ENCODE measurements around the gene TTLL7.

The TTLL7 gene, protein sequence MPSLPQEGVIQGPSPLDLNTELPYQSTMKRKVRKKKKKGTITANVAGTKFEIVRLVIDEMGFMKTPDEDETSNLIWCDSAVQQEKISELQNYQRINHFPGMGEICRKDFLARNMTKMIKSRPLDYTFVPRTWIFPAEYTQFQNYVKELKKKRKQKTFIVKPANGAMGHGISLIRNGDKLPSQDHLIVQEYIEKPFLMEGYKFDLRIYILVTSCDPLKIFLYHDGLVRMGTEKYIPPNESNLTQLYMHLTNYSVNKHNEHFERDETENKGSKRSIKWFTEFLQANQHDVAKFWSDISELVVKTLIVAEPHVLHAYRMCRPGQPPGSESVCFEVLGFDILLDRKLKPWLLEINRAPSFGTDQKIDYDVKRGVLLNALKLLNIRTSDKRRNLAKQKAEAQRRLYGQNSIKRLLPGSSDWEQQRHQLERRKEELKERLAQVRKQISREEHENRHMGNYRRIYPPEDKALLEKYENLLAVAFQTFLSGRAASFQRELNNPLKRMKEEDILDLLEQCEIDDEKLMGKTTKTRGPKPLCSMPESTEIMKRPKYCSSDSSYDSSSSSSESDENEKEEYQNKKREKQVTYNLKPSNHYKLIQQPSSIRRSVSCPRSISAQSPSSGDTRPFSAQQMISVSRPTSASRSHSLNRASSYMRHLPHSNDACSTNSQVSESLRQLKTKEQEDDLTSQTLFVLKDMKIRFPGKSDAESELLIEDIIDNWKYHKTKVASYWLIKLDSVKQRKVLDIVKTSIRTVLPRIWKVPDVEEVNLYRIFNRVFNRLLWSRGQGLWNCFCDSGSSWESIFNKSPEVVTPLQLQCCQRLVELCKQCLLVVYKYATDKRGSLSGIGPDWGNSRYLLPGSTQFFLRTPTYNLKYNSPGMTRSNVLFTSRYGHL

DNA sequence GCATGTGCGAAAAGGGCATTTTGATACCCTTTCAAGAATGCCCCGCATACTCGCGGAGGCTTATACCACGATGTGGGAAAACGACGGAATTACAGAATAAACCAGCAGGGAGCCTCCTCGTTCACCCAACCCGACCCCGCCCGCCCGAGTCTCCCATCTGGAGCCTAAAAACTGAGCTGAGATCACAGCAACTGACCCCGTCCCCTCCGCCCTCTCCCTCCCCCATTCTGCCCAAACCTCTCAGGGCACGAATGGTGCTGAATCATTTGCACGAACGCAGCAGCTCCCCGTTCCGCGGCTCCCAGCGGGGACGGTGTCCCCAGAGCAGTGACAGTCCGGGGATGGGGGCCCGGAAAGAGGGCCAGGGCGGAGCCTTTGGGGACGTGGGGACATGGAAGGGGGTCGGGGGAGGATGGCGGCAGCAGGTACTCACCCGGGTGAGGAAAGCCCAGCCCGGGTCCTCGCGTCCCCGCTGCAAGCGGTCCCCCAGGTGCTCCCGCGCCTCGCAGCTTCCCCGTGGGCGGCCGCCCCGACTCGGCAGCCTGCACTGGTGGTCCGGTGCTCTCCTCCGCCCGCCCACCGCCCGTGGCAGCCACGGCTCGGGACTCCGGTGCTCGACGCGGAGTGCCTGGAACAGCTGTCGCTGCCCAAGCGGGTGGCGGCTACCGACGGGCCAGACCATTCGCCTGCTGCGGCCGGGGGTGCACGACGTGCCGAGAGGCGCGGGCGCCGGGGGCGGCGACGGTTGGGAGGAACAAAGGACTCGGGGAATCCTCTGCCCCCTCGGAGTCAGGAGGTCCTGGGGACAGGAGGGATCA lies at the start of gene TTLL7:
Gene TTLL7, minus strand, starts transcription at position 635 of the 818 bp plus-strand sequence. CDS start 46,921 bp downstream, outside the sequence.
- peak; percentile 85 for DNase-seq

DNA sequence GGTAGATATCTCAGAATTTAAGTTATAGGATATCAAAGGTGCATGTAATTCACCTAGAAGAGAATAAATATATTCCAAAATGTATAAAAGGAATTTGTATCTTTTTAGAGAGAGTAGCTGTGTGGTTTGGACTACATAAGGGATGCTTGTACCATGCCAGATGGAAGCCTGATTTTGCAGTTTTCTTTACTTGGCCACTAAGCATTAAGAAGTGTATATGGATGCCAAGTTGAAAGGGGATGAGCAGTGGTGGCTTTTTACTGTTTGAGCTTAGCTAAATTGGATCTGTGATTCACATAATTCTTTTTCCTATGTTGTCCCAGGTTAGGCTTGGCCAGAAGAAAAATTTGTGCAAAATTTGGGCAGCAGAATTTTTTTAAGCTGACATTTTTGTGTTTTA lies 43.5 kb upstream of the TTLL7 start:
- no peak for DNase-seq

DNA sequence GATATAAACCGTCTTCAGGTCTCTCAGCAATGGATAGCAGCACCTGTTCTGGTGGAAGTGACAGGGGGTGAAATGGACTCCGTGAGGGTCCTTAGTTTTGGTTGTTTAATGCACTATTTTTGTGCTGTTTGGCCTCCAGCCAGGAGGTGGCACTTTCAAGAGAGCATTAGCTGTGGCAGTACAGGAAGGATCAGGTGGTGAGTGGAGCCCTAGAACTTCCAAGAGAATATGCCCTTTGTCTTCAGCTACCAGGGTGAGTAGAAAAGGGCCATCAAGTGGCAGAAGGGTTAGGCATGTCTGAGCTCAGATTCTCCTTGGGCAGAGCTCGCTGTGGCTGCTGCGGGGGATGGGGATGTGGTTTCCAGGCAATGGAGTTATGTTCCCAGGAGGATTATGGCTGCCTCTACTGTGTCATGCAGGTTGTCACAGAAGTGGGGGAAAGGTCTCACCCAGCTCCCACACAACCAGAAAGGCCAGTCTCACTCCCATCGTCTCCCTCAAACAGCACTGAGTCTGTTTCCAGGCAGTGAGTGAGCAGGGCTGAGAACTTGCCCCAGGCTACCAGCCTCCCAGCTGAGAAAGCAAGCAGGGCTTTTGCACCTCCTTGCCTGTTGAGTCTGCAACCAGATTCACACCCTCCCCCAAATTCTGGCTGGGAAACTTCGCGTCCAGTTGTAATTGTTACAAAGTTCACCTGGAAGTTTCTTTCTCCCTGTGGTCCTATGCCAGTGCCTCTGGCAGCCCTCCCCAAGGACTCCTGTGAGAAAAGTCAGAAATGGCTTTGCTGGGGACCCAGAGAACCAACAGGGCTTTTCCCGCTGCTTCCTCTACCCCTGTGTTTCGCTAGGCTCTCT lies 39.1 kb upstream of the TTLL7 start:
- no peak for DNase-seq

DNA sequence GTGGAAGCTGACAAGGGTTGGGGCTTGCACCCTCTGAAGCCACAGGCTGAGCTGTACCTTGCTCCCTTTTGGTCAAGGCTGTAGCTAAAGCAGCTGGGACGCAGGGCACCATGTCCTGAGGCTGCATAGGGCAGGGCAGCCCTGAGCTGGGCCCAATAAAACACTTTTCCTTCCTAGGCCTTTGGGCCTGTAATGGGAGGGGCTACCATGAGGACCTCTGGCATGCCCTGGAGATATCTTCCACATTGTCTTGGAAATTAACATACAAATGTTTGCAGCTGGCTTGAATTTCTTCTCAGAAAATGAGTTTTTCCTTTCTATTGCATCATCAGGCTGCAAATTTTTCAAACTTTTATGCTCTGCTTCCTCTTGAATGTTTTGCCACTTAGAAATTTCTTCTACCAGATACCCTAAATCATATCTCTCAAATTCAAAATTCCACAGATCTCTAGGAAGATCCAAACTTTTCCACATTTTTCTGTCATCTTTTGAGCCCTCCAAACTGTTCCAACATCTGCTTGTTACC lies 32.9 kb upstream of the TTLL7 start:
- DNase-seq: no peak

DNA sequence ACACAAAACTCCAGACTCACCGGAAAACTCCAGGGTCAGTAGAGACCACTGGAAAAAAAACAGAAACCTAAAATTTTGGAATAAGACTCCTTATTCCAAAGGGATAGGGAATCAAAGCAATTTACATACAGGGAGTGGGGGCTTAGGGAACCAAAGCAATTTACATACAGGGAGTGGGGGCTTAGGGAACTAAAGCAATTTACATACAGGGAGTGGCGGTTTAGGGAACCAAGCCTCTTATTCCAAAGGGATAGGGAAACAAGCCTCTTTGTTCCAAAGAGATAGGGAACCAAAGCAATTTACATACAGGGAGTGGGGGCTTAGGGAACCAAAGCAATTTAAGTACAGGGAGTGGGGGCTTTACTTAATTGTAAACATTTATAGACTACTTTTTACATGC lies 28.4 kb upstream of the TTLL7 start:
- no peak for DNase-seq

DNA sequence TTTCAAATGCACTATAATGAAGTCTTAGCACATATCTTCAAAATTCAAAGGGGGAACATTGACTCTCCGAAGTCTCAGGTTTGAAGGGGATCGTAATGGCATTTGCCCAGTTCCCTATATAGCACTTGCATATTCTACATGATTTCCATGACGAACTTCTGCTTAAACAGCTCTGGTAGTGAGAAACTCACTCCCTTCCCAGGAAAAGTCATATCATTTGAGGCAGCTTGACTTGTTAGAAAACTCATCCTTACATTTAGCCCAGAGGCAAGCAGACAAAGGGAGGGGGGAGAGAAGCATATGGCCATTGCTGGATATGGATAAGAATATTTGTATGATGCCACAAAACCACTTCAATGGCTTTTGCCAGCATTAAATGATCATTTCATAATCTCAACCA lies 27.0 kb upstream of the TTLL7 start:
- DNase-seq: no peak

DNA sequence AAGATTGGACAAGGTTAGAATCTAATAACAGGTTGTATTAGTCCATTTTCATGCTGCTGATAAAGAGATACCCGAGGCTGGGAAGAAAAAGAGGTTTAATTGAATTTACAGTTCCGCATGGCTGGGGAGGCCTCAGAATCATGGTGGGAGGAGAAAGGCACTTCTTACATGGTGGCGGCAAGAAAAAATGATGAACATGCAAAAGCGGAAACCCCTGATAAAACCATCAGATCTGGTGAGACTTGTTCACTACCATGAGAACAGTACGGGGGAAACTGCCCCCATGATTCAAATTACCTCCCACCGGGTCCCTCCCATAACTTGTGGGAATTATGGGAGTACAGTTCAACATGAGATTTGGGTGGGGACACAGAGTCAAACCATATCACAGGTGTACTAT lies 22.9 kb upstream of the TTLL7 start:
- no peak for DNase-seq

DNA sequence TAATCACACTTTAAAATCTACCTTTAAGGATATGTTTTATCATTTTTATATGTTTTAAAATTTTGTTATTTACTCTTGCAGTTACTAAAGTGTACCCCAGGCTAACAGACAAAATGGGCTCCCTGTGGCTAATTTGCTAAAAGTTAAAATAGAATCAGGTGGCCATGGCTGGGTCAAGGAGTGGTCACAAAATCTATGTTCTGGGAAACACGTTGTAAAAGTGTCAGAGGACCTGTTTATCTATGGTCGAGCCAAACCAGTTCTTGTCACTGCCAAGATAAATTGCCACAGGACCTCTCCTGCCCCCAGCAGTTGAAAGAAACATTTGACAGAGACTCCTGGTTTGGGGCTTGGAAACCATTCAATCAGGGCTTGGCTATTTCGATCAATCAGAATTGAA lies 21.2 kb upstream of the TTLL7 start:
- no peak for DNase-seq

DNA sequence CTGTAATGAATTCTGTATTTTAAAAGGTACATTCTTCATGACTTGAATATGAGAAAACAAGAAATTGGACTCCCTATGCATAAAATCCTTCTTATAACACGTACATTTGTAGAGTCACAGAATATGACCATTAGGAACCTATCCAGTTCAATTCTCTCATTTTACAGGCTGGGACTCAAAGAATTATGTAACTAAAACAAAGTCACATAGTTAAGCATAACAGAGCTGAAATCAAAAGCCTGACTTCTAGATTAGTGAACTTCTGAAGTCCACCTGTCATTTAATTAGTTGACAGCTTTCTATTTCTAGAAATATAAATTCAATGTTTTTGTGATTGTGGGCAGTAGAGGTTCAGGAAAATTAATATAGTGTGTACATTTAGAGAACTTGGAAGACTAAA lies 20.3 kb upstream of the TTLL7 start:
- DNase-seq: no peak

DNA sequence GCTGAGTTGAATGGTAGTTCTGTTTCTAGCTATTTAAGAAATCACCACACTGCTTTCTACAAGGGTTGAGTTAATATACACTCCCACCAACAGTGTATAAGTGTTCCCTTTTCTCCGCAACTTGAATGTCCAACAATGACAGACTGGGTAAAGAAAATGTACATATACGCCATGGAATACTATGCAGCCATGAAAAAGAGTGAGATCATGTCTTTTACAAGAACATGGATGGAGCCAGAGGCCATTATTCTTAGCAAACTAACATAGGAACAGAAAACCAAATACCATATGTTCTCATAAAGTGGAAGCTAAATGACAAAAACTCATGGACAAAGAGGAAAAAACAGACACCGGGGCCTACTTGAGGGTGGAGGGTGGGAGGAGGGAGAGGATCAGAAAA lies 14.8 kb upstream of the TTLL7 start:
- no peak for DNase-seq

DNA sequence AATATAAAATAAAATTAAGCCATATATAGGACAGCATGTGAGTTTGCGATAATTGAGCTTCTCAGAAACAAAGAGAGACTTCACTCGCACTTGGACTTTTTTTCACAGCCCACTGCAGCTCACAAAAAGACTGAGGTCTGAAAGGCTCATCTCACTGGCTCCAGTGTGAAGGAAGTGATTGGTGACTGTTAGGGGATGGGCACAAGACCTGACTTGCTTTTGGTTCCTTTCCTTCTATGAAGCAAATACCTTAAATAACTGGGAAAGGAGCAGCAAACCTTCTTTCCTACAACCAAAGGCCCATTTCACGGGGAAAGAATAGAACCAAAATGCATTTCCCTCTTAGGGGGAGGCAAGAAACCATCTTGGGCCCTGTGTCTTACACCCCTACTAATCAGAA lies 13.1 kb upstream of the TTLL7 start:
- no peak for DNase-seq

DNA sequence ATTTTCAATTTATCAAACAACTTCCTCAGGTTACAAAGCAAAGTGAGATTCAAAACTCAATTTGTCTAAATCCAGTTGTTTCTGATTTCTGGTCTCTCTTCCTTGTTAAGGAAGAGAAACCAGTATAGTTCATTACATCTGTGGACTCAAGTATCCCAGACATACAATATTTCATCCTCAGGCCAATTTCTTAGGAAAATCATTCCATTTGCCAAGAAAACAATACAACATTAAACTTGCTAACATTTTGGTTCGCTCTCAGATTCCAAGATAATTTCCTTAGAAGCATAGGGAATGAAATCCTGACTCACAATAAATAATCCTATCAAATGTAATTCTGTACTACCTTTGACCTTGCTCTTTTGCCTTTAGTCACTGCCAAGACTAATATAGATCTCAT lies 11.2 kb upstream of the TTLL7 start:
- DNase-seq: no peak

DNA sequence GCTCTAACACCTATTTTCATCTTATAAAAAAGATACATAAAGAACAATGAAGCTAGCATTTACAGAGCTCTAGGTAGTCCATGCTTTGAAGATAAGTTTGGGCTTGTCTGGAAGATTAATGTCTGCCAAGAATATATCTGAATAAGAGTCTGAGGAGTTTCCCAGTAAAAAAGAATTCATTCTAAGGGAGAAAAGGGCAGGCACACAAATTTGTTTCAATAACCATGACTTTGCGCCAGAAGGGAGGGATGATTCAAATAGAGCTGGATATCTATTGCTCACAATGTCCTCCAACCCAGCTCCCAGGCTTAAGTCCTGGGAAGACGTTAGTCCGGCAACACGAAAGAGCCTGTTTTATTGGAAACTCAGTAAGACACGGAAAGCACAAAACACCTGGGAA lies 9.7 kb upstream of the TTLL7 start:
- DNase-seq: no peak

DNA sequence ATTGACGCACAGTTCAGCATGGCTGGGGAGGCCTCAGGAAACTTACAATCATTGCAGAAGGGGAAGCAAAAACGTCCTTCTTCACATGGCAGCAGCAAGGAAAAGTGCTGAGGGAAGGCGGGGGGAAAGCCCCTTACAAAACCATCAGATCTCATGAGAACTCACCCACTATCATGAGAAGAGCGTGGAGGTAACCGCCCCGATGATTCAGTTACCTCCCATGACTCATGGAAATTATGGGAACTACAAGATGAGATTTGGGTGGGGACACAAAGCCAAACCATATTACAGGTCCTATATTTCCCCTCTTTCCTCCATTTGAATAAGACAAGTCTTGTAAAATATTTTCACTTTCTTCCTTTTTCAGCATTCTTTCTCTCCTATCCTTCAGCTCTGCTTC lies 7.7 kb upstream of the TTLL7 start:
- no peak for DNase-seq

DNA sequence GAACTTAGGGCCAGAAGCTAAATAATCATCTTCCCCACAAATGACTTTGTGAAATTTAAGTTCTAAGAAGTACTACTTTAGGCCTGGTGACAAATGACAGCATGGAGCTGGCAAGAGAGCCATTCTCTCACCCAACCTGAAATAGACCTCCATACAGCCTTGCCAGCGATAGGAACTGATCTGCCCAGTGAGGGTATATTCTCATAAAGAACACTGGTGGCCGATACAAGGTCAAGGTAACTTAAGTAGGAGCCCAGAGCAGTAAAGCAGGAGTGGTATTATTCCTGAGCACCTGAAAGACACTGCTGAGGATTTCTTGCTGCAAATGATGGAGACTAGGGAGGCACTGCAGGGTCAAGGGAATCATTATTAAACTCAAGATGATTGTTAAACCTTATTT lies 2.6 kb upstream of the TTLL7 start:
- DNase-seq: no peak

DNA sequence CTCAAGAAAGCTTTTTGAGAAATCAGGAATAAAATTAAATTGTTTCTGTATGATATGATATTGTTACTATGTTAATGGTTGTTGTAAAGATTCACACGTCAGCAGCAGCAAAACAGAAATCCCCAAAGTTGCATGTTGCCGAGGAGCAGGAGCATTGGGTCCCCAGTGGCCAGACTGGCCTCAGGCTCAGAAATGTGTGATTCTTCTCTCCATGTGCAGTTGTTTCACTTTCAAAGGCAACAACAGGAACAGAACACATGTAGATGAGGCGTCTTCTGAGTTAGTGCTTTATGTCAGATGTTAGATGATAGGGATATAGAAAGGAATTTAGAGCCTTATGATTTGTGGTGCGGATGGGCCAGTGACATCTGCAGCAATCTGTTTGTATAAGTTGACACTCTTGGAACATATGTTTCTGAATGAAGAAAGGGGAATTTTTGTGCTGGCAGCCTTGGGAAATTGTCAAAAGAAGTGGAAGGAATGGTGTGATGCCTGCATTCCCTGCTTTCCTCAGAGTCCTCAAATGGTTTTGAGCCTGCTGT lies 2.1 kb upstream of the TTLL7 start:
- no peak for DNase-seq

DNA sequence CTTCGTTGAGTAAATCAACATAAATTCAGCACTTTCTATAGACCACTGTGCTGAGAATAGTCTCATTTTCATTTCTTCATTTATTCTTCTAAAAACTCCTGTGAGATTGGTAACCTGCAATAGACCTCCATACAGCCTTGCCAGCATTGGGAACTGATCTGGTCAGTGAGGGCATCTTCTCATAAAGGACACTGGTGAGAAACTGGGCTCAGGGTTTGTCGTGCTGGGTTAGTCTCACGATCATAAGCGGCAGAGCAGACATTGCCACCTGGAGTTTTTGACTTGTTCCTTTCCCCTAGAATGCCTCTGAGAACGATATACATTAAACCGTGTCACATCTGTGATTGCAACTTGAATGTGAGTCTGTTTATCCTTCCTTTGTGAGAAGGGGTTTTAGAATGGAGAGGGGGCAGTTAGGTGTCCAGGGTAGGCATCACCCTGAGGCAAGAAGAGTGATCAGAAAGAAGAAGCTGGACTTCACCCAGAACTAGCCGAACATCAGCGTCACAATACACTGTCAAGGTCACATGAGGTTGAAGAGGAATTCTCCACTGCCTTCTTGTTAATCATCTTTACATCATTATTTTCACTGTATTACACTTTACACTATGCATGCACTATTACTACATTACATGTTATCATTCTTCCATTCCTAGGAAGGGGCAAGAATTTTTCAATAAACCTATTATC lies 1.4 kb upstream of the TTLL7 start:
- no peak for DNase-seq

DNA sequence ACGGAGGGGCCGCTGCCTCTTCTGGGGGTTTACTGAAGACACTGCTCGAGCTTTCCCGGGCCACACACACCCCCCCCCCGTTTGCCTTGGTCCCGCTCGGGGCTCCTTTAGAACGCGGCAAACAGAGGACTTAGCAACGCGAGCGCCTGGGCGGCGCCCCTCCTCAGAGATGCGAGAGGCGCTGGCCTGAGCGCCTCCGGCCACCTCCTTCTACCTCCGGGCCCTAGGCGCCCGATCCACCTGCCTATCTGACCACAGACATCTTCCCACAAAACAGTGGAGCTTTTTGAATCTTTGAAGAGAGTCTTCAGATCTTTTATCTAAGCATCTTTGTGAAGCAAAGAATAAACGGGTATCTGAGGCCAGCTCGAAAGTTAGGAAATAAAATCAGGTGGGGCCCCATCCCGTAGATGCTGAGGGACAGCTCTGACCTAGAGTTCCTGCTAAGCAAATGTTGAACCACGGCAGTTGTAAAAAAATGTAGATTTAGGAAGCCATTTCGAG lies 436 bp upstream of the TTLL7 start:
- DNase-seq: no peak

DNA sequence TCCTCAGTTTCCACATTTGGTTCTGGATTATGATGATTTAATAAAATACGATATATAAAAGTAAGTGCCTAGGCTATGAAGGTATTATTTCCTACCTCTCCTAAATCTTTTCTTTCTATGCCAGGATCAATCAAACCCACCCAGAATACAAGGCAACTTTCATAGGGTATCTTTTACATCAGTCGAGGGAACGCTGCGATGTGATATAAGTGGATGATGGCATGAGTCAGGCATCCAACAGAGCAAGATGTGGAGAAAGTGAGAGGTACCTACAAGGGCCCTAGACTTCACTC lies 781 bp downstream of the TTLL7 start:
- DNase-seq: no peak

DNA sequence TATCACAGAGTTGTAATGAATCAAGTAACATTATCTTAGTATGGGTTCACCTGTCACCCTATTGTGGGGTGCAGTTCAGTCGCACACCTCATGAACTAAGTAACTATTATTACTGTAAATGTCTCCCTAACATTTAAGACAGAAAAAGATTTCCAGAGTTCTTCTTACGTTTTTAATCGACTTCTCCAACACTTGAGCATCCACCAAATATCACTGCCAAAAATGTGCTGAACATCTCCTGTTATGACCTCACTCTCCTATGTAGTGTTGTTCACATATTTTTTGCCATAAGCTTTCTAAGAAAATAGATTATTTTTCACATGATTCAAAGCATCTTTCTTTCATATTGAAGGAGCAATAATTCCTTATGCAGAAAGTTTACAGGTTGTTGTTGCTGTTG lies 1.3 kb downstream of the TTLL7 start:
- no peak for DNase-seq

DNA sequence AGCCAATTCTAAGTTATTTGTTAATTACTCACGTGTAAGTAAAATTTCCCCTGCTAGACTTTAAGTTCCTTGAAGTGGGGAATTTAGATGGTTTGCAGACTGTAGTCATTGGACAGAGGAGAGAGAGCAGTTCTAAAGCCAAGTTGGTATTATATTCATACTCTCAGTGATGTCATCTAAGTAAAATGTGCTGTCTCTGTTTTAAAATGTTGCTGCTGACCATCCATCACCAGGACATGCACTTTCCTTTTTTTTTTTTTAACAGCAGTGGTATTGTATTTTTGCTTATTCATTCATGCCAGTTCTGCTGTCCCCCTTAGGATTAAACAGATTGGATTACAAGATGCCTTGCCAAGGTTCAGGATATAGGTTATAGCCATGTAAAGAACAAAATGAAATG lies 2.3 kb downstream of the TTLL7 start:
- DNase-seq: no peak
